Stimulated activated CD8-positive, alpha-beta memory T cell treated with anti-CD3 and anti-CD28 coated beads, Interleukin-12 subunit alpha, Interleukin-12 subunit beta, amount 100 ng/mL, for 24 hours (primary cell): ENCODE results near the gene AVPI1.
"Not testable (repeated sequence)": the region's sequence is repeated elsewhere in the genome, so short reads cannot be mapped to it uniquely, and the experiment has no call there.

Source experiments
- DNase-seq: peaks from one replicate; pipeline ENCODE4 v3.0.0-alpha.2; 2020; ENCODE audit errors: extremely low read depth

Gene AVPI1

GRCh38 chr10:97711640-97712572 is 24.9 kb upstream of the AVPI1 start:
- no peak for DNase-seq

DNA sequence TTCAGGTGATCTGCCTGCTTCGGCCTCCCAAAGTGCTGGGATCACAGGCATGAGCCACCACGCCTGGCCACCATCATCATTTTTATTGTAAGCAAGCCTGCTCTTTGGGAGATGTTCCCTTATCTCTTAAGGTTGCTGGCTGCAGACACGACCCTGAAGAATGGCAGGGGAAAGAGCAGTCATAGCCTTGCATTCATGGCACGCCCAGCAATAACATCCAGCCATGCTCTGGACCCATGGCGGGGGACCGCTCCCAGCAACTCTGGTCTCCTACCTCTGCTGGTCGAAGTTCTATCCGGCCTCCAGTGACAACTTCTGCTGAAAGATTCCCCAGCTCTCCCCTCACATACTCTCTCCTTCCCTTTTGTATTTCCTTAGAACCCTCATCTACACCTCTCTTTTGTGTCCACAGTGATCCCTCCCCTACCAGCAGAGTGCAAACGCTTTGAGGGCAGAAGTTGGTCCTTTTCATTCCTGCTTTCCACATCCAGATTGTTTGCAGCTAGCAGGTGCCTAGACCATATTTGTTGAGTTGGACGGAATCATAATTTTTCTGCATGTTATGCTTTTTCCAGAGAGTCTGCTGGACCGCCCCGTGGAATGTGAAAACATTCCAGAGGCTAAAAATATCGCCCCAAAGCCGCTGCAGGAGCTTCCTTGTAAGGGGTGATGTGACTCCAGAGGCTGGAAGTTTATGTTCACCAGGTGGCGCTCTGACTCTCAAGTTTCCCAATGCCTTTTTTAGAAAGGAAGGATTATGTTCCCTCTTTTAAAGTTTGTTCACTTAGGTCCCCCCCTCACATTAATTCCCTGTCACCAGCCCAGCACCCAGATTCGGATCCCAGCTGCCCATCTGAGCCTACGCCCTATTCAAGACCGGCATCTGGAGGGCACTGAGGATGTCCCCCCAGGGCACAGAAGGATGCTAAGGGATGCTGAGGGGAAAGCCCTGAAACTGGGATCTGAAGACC is 22.2 kb upstream of the AVPI1 start:
- no peak for DNase-seq

- DNase-seq: no peak
These were observed 21.1 kb upstream of the AVPI1 start for GRCh38 chr10:97708167-97708566.

DNA sequence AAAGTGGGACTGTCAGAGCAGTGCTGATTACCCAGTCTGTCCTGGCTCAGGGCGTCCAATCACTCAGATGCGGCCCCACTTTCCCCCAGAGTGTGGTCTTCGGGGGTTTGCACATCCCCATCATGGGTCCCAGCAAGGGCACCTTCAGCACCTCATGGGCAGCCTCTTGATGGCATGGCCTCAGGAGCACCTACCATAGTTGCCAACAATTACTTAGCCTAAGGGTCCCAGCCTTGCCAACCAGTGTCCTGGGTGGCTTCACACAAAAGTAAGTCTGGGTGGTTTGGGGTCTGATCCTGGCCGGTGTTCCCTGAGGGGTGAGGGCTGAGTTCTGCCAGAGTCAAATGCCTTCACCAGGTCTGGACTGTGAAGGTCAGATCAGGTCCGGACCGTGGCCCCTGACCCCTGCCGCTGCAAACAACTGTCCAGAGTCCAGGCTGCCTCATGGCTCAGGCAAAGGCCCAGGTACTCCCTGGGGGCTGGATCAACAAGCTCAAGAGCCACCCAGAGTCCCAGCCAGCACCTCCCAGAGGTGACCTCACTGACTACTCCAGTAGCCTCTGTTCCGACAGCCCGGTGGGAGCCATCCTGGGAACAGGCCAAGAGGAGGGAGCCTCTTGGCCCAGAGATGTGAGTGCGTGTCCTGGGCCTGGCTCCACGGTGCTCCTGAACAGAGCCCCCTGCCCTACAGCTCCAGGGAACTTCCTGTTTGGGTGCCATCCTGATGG is 20.3 kb upstream of the AVPI1 start:
- DNase-seq: no peak

DNA sequence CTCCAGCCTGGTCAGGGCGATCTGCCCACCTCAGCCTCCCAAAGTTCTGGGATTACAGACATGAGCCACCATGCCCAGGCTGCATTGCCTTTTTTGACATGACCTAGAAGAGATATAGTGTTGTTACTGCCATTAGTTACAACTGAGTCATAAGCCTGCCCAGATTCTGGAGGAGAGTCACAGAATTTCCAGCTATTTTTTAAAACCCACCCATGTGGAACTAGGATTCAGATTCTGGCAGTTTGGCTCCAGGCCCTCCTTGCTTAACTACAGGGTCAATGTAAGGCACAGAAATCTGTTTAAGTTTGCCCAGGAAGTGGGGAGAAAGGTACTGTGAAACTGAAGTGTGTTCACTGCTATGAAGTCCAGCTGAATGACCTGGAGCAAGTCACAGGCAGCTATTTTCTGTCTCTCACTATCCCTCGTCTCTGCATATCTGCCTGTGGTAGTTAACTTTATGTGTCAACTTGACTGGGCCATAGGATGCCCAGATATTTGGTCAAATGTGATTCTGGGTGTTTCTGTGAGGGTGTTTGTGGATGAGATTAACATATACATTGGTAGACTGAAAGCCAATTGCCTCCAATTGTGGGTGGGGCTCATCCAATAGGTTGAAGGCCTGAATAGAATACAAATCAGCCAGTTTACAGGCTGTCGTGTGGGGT is 18.1 kb upstream of the AVPI1 start:
- DNase-seq: no peak

GRCh38 chr10:97704341-97704740 is 17.3 kb upstream of the AVPI1 start:
- no peak for DNase-seq

- no peak for DNase-seq
These were observed 16.5 kb upstream of the AVPI1 start for GRCh38 chr10:97703398-97704067.

GRCh38 chr10:97701438-97702069 is 14.5 kb upstream of the AVPI1 start:
- no peak for DNase-seq

- not testable (repeated sequence) for DNase-seq
These were observed 11.1 kb upstream of the AVPI1 start for GRCh38 chr10:97698072-97698655.

DNA sequence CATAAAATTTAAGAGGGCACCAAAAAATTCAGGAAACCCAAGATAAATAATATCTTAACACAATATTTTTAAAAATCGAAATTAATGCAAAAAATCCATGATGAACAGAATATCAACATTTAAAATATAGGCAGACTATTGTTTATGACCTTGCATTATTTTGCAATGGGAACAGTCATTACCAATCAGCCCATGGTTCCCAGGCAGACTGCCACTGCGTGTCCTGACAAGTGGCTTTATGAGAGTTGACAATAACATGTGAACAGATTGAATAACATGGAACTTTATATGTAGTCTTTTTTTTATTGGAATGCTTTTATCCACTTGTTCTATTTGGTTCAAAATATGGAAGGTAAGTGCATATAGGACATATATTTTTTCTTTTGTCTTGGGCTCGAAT is 3.1 kb upstream of the AVPI1 start:
- DNase-seq: no peak

DNA sequence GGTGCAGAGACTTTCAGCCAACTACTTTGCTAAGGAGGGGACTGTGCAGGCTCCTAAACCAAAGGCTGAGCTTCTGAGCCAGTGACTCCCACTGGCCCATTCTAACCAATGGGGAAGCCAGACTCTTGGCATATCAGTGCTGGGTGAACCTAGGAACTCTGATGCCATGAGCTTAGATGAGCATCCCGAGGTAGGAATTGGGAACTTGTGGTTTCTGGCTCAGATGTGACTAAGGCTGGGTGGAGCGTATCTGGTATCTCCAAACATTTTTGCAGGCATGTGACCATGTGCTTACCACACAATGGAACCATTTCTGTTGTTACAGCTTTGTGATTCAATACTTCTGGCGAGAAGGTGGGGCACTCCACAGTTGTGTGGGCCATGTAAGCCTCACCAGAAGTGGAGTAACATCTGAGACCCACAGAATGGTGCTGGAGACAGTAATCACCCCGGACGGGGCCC is 2.5 kb upstream of the AVPI1 start:
- DNase-seq: no peak

GRCh38 chr10:97687785-97688781 is 1.0 kb upstream of the AVPI1 start:
- no peak for DNase-seq

DNA sequence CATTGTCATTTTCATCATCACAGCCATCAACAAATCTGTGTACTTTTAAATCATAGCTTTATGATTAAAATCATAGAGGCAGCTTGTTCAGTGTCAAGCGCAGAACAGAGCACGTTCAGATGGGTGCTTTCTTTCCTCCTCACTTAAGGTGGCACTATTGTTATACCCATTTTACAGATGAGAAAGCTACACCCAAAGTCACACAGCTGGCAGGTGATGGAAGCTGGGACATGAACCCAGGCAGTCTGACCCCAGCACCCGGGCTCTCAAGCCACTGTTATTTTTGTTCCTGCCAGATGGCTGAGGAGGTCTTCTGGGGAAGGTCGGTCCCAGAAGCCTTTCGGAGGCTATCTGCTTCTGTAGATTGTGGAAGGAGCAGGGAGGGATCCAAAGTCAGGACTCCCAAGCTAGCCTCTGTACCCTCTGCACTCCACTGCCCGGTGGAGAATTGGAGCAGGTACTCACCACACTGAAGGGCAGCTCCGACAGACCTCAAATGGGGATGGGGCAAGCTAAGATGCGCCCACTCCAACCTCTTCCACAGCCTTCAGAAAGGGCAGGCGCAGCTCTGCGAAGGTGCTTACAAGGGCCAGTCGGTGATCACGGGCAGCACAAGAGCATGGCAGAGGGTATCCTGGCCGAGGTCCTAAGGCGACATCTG is 610 bp downstream of the AVPI1 start:
- no peak for DNase-seq

DNA sequence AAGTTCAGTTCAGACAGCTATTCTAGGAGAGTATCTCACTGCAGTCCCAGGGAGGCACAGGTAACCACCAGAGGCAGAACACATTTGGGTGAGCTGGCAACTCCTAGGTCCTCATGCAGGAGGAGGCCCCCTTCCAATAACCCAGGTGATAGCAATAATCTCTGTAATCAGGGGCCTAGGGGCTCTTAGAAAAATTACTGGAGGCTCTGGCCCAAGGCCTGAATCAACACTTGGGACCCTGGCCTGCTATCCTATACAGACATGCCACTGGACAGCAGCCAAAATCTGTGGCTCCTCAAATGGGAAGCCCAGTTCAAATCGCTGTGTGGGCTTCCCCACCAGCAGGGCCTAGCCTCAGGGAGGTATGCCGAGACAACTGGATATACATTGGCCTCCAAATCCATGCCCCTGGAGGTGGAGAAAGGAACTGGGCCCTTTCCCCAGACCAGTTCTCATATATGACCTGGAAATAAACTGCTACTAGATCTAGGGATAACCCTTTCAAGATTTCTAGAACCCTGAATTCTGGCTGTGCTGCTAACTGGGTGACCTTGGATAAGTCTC is 1.6 kb downstream of the AVPI1 start:
- no peak for DNase-seq

DNA sequence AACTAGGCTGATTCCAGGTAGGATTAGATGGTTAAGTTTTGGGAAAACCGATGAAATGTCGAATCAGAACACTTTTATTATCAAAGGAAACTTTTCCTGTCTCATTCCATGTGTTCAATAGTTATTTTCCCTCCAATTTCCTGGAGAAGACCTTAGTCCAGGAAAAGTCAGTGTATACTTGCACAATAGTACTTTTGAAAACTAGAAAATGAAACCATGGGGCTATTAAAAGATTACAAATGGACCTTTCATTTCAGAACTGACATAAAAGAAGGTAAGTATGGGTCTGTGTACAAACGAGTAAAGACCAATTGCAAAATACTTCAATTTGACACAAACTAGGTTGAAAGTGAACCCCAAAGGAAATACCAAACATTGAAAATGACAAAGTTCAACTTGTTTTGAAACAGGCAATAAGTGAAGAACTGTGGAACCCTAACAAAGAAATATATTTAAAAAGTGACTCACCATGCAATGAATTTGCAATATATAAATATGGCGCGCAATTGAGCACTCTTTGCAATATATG is 2.1 kb downstream of the AVPI1 start:
- DNase-seq: no peak

GRCh38 chr10:97684368-97684713 is 2.7 kb downstream of the AVPI1 start:
- DNase-seq: not testable (repeated sequence)

DNA sequence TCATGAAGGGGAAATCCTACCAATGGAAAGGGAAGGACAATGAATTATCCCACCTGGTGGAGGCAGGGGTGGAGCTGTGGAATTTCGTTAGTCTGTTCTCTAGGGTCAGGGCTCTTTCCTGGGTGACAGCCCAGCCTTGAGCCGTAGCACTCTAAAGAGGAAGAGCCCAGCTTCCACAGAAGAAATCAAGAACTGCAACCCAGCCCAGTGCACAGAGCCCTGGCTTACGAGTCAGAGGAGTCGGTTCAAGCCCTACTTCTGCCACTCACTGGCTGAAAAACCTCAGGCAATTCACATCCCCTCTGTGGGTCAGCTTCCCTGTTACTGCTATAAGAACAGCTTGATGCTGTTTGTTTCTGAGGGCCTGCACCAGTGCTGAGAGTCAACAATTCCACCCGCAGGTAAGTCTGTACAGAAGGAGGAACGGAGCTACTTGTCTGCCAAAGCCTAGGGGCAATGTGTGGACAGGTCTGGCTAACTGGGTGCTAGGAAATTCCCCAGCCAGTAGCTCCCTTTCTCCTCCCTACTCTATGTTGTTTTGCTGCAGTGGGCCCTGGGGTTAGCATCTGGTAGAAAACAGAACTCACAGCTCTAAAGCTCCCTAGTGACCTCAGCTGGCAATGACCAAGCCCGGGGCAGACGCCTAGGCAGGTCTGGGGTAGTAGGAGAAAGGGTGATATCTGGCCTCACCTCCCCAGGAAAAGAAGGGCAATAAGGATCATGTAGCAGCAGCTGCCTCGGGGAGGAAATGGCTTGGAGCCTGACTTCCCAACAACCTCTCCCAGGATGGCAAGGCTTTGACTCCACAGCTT is 3.3 kb downstream of the AVPI1 start:
- no peak for DNase-seq
